SK-N-MC (cell line): ENCODE results near the gene DLL1.

Source experiments
- EZH2 ChIP-seq: fragments of 200-600 bp; sonication (generic); IDR thresholded peaks from one replicate; pipeline ENCODE4 v1.6.1; 2017; ENCODE audit warnings: antibody characterized with exemption
- POLR2AphosphoS5 ChIP-seq: IDR thresholded peaks from 2 replicates; pipeline ENCODE4 v1.6.1; 2012; ENCODE audit warnings: mild to moderate bottlenecking, low read depth, low read length, borderline replicate concordance

DNA sequence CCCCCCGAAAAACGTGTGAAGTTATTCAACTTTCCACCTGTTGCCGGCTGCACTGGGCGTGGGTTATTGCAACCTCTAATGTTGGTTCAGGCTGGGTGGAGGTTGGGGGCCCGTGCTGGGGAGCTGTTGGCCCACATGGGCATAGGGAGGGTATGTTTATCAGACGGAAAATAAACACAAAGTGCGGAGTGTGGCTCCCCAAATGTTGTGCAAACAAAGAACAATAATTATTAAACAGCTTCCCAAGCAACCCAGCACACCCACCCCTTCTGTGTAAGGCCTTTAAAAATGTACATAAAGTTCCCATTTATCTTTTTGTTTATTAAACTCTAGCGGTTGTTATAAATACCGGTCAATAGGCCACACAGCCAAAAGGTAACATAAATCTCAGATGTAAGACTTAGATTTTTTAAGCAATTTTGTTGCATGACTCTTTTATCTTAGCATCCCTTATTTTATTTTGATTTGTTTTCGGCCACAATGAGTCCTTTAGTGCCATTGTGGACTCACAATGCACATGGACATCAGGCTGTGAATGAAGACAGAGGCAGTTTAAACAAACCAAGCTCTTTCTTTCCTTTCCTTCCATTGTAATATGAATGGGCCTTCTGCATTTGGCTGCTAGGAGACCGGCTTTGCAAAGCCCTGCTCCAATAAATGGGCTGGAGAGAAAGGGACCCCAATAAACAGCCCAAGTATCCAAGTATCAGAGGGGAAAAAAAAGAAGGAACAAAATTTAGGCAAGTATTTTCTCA lies 6.9 kb upstream of the DLL1 start:
- no peak for TF ChIP-seq EZH2
- TF ChIP-seq POLR2AphosphoS5, result no peak
